CD14-positive monocyte (primary cell): ENCODE results near the gene ENPP5. TPM values are rescaled to one million over a fixed set of nuclear protein-coding genes. Genes with fewer than 3 reads are reported as not detected.

Experiments
- DNase-seq, 3 donors: peaks; one replicate each; pipeline ENCODE4 v3.0.0-alpha.2; 2011 to 2022
- H2AFZ ChIP-seq: 2 replicates; pipeline ENCODE4 v1.6.0; 2012; ENCODE audit warnings: mild to moderate bottlenecking, low read depth, low read length, inconsistent platforms; ENCODE audit not compliant: insufficient read depth, poor library complexity, severe bottlenecking
- H3K27ac ChIP-seq, 2 donors: 1 replicate in 1 of 2; 2 replicates in 1 of 2; pipeline ENCODE4 v1.5.1; 2012 to 2013; ENCODE audit warnings: low read length in 2 of 2, control low read depth in 1 of 2, inconsistent platforms in 1 of 2, low read depth in 1 of 2, mild to moderate bottlenecking in 1 of 2
- H3K27me3 ChIP-seq, 2 donors: one replicate each; pipeline versions ENCODE4 v1.6.0 to v1.6.1; 2011 to 2013; ENCODE audit warnings: low read length in 2 of 2; ENCODE audit not compliant: control insufficient read depth in 2 of 2, insufficient read depth in 2 of 2
- H3K36me3 ChIP-seq, 2 donors: replicated peaks in 1 of 2; 1 replicate in 1 of 2; 2 replicates in 1 of 2; pipeline versions ENCODE4 v1.5.1 to v1.6.1; 2012 to 2013; ENCODE audit warnings: low read length in 2 of 2, control low read depth in 1 of 2, inconsistent platforms in 1 of 2, mild to moderate bottlenecking in 1 of 2; ENCODE audit not compliant: insufficient read depth in 2 of 2, control insufficient read depth in 1 of 2
- H3K4me1 ChIP-seq, 2 donors: 1 replicate in 1 of 2; 2 replicates in 1 of 2; pipeline versions ENCODE4 v1.5.1 to v1.6.1; 2012 to 2013; ENCODE audit warnings: low read length in 2 of 2, control low read depth in 1 of 2, inconsistent platforms in 1 of 2, mild to moderate bottlenecking in 1 of 2, moderate library complexity in 1 of 2; ENCODE audit not compliant: insufficient read depth in 2 of 2, control insufficient read depth in 1 of 2
- H3K4me2 ChIP-seq: replicated peaks from 2 replicates; pipeline ENCODE3; 2012; ENCODE audit warnings: low read length, moderate library complexity, mild to moderate bottlenecking; ENCODE audit not compliant: poor library complexity, severe bottlenecking; ENCODE audit errors: extremely low read depth
- H3K4me3 ChIP-seq, 3 experiments: fragments of 200-600 bp in 1 of 3; sonication (generic) in 1 of 3; replicated peaks in 1 of 3; 1 replicate in 2 of 3; 2 replicates in 1 of 3; pipeline ENCODE4 v1.5.1; 2011 to 2013; ENCODE audit warnings: low read length in 3 of 3, mild to moderate bottlenecking in 3 of 3, control low read depth in 2 of 3, low read depth in 2 of 3, inconsistent platforms in 1 of 3, moderate library complexity in 1 of 3
- H3K79me2 ChIP-seq: 2 replicates; pipeline ENCODE4 v1.6.0; 2012; ENCODE audit warnings: mild to moderate bottlenecking, control low read depth, inconsistent platforms, low read length, moderate library complexity; ENCODE audit not compliant: insufficient read depth
- H3K9ac ChIP-seq: 2 replicates; pipeline ENCODE4 v1.6.0; 2017; ENCODE audit warnings: low read length, mild to moderate bottlenecking; ENCODE audit not compliant: insufficient read depth, poor library complexity, severe bottlenecking
- H3K9me3 ChIP-seq, 2 donors: replicated peaks in 1 of 2; 1 replicate in 1 of 2; 2 replicates in 1 of 2; pipeline versions ENCODE4 v1.5.1 to v1.6.1; 2012 to 2013; ENCODE audit warnings: low read length in 2 of 2, control low read depth in 1 of 2; ENCODE audit not compliant: control insufficient read depth in 1 of 2, insufficient read depth in 1 of 2
- H4K20me1 ChIP-seq: 2 replicates; pipeline ENCODE4 v1.6.0; 2012; ENCODE audit warnings: mild to moderate bottlenecking, low read length, control low read depth, moderate library complexity; ENCODE audit not compliant: insufficient read depth
- H3K27ac Mint-ChIP-seq, 7 donors: one replicate each; pipeline ENCODE4 v1.8.0; 2020; ENCODE audit warnings: mild to moderate bottlenecking in 7 of 7, mixed read lengths in 7 of 7, moderate library complexity in 6 of 7, inconsistent platforms in 2 of 7
- H3K27me3 Mint-ChIP-seq, 3 donors: one replicate each; pipeline ENCODE4 v1.8.0; 2021 to 2022; ENCODE audit warnings: low read depth in 3 of 3, mild to moderate bottlenecking in 3 of 3, mixed read lengths in 3 of 3, moderate library complexity in 3 of 3, inconsistent platforms in 1 of 3
- H3K36me3 Mint-ChIP-seq, 2 donors: one replicate each; pipeline ENCODE4 v1.8.0; 2020; ENCODE audit warnings: mixed read lengths in 2 of 2, inconsistent platforms in 1 of 2, mild to moderate bottlenecking in 1 of 2
- H3K4me1 Mint-ChIP-seq: one replicate; pipeline ENCODE4 v1.8.0; 2020; ENCODE audit warnings: mild to moderate bottlenecking, mixed read lengths
- H3K4me3 Mint-ChIP-seq, 2 donors: one replicate each; pipeline ENCODE4 v1.8.0; 2020; ENCODE audit warnings: mild to moderate bottlenecking in 2 of 2, mixed read lengths in 2 of 2, moderate library complexity in 1 of 2
- H3K9me3 Mint-ChIP-seq, 7 donors: one replicate each; pipeline ENCODE4 v1.8.0; 2020 to 2022; ENCODE audit warnings: mixed read lengths in 7 of 7, mild to moderate bottlenecking in 6 of 7, moderate library complexity in 6 of 7, inconsistent platforms in 2 of 7
- WGBS: methylation state at CpG from one replicate; pipeline ENCODE4 v1.1.5; 2013; ENCODE audit warnings: missing lambda C conversion rate; ENCODE audit not compliant: insufficient coverage; 5-methylcytosine and 5-hydroxymethylcytosine counted together
- intact Hi-C, 2 donors: fragments of 100-400 bp; cut with micrococcal nuclease; formaldehyde crosslinking; loops; one replicate each; pipeline versions ENCODE4 v1.15.0 to v1.15.1; 2023
- polyA plus RNA-seq, 3 donors: library from polyadenylated mRNA; depleted of rRNA in 1 of 3; unstranded in 2 of 3; stranded (reverse) in 1 of 3; fragments of 300-500 nt in 2 of 3; fragments of >200 nt in 1 of 3; fragmentation: Illumina TruSeq in 2 of 3; gene quantifications; 1 replicate in 2 of 3; 2 replicates in 1 of 3; pipeline ENCODE4 v1.2.3, GENCODE V29; 2012 to 2021
- TF ChIP-seq, protein P1 (sequence below): fragments of 200-600 bp; IDR thresholded peaks from one replicate; pipeline ENCODE4 v1.8.0; 2022; ENCODE audit warnings: antibody characterized with exemption, mild to moderate bottlenecking

ENPP5 gene
- polyA plus RNA-seq, 3 donors = not detected

DNA sequence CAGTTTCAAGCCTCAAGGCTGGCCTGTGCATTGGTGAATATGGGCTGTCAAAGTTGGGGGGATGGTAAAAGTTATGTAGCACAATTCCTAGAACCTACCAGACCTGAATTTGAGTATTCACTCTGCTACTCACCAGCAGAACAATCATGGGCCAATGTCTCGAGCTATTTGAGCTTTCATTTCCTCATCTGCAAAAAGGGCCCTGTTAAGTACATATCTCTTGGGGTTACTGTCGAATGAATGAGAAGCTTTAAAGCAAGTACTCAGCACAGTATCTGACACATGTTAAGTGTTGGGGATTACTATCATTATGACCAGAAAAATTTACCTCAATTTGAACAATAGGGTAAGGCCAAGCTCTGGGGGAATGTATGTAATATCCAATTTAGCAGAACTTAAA, 54.5 kb downstream of the ENPP5 start:
- intact Hi-C loops = no loop called here
- H3K27ac Mint-ChIP-seq = no peak overlapping the region
- no peak overlapping the region for H3K9ac ChIP-seq
- no peaks in the 10 kb centered on the region for H3K27me3 ChIP-seq
- H3K36me3 ChIP-seq = no peaks in the 10 kb centered on the region
- no peak overlapping the region for H3K4me2 ChIP-seq
- peaks cover 2 to 17% (median 12%) of the 10 kb centered on the region in 7 donors for H3K9me3 Mint-ChIP-seq
- no peak overlapping the region for H2AFZ ChIP-seq
- no peak overlapping the region for H3K4me3 Mint-ChIP-seq
- no peak overlapping the region for H3K4me3 ChIP-seq
- H3K9me3 ChIP-seq = peaks cover 0 to 4% of the 10 kb centered on the region in 2 donors
- H3K27ac ChIP-seq = no peak overlapping the region
- H4K20me1 ChIP-seq = no peaks in the 10 kb centered on the region
- DNase-seq = no peak
- H3K36me3 Mint-ChIP-seq = no peaks in the 10 kb centered on the region
- H3K27me3 Mint-ChIP-seq = no peaks in the 10 kb centered on the region
- peaks cover 4% of the 10 kb centered on the region for H3K4me1 Mint-ChIP-seq
- H3K79me2 ChIP-seq = no peaks in the 10 kb centered on the region
- WGBS = no CpG with 5 or more reads among the region's 2 CpGs
- no peaks in the 10 kb centered on the region for H3K4me1 ChIP-seq
- TF ChIP-seq, protein P1, sequence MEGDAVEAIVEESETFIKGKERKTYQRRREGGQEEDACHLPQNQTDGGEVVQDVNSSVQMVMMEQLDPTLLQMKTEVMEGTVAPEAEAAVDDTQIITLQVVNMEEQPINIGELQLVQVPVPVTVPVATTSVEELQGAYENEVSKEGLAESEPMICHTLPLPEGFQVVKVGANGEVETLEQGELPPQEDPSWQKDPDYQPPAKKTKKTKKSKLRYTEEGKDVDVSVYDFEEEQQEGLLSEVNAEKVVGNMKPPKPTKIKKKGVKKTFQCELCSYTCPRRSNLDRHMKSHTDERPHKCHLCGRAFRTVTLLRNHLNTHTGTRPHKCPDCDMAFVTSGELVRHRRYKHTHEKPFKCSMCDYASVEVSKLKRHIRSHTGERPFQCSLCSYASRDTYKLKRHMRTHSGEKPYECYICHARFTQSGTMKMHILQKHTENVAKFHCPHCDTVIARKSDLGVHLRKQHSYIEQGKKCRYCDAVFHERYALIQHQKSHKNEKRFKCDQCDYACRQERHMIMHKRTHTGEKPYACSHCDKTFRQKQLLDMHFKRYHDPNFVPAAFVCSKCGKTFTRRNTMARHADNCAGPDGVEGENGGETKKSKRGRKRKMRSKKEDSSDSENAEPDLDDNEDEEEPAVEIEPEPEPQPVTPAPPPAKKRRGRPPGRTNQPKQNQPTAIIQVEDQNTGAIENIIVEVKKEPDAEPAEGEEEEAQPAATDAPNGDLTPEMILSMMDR = no peak

DNA sequence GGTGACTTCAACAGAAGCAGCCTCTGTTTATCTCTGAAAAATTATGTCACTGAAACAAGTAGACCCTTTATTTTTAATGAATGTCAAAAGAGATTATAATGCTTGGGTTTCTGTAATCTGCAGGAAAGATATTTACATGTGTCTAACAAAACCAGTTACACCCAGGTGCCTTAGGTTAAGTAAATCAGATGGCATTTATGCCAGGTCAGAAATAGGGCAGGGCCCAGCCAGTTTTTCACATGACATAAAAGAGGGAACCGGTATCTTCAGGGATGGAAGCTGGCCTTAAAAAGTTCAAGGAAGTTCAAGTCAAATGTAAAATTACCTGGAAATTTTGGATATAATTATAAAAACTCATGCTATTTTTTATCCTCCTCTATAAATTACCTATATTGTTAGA, 55.1 kb downstream of the ENPP5 start:
- intact Hi-C loops = no loop called here
- Mint-ChIP-seq H3K9me3 (peaks cover 3 to 17% (median 10%) of the 10 kb centered on the region in 7 donors), H3K4me3 (no peak overlapping the region), H3K27ac (no peak overlapping the region), H3K36me3 (no peaks in the 10 kb centered on the region), H3K27me3 (no peaks in the 10 kb centered on the region), H3K4me1 (peaks cover 4% of the 10 kb centered on the region)
- H3K9me3 ChIP-seq = peaks cover 0 to 4% of the 10 kb centered on the region in 2 donors
- H3K36me3 ChIP-seq = no peaks in the 10 kb centered on the region
- no peak overlapping the region for H3K9ac ChIP-seq
- DNase-seq = no peak
- no peaks in the 10 kb centered on the region for H3K79me2 ChIP-seq
- no peak overlapping the region for H2AFZ ChIP-seq
- no peaks in the 10 kb centered on the region for H3K27me3 ChIP-seq
- H3K27ac ChIP-seq = no peak overlapping the region
- H3K4me3 ChIP-seq = no peak overlapping the region
- no CpG with 5 or more reads among the region's 1 CpG for WGBS
- TF ChIP-seq, protein P1 = no peak
- no peaks in the 10 kb centered on the region for H4K20me1 ChIP-seq
- H3K4me1 ChIP-seq = no peaks in the 10 kb centered on the region
- H3K4me2 ChIP-seq = no peak overlapping the region
